HG03571 (cell line): ENCODE data around the gene STOX2.

ENCODE experiments used
- ATAC-seq: cut with Tn5 transposase; IDR thresholded peaks from one replicate; pipeline ENCODE4 v1.9.1; 2021; ENCODE audit not compliant: unreplicated experiment

STOX2 gene

DNA sequence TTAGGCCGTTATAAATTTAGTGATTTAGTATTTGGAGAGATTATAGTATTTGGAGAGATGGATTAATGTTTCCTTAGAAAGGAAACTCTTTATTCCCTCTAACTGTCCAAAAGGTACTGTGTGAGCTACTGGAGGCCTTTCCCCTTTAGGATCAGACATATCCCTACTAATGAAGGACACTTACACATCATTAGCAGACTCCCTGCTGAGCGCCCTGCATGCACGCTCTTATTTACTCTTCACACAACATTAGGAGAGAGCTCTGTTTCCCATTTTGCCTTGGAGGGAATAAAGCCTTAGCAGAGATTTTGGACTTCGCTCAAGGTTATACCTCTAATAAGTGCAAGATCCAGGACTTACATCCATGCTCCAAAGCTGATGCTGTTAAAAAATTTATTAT is 17.8 kb upstream of the STOX2 start:
- ATAC-seq, result no peak

GRCh38 chr4:183888564-183888963 is 16.5 kb upstream of the STOX2 start:
- no peak for ATAC-seq

DNA sequence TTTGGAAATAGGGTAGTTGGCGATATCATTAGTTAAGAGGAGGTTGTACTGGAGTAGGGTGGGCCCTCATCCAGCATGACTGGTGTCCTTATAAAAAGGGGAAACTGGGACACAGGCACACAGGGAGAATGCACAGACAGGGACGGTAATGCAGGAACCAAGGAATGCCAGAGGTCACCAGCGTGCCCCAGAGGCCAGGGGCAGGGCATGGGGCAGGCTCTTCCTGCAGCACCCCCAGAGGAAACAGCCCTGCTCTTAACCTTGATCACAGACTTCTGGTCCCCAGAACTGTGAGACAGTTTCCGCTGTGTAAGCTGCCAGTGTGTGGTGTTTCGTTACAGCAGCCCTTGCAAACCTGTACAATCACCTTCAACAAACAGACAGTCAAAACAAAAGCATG is 15.9 kb upstream of the STOX2 start:
- ATAC-seq, result no peak

DNA sequence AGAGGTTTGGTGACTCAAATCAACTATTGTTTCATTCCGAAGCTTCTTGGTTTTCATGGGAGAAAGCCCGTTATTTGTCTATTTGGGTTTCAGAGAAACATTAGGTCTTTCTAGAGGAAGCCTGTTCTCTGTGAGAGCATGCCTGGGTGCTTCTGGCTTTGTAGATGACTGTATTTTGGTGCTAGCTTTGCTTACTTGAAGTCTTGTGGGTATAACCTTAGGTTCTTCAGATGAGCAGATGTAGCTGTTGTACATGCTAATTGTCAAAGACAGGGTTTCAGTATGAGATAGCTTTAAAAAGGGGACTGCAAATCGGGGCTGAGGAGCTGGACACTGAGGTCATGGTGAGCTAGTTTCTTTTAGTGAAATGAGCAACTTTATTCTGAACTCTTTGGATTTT is 7.9 kb upstream of the STOX2 start:
- ATAC-seq, result no peak

DNA sequence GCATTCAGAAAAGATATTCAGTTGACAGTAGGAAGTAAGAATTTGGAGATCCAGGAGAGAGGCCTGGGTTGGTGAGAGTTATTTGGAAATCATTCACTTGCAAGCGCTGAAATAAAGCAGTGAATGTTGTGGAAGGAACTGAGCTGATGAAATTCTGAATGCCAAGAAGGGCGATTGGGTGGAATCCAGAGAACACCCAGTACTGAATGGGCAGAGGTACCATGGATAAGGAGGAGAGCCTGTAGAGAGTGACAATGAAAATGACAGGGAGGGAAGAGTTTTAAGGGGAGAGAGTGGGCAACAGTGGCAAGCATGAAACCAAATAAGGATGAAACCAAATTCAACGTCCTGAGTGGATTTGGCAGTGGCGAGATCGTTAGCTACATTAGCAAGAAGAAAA is 6.7 kb upstream of the STOX2 start:
- ATAC-seq, result no peak

GRCh38 chr4:183903021-183903760 is 1.9 kb upstream of the STOX2 start:
- no peak for ATAC-seq

DNA sequence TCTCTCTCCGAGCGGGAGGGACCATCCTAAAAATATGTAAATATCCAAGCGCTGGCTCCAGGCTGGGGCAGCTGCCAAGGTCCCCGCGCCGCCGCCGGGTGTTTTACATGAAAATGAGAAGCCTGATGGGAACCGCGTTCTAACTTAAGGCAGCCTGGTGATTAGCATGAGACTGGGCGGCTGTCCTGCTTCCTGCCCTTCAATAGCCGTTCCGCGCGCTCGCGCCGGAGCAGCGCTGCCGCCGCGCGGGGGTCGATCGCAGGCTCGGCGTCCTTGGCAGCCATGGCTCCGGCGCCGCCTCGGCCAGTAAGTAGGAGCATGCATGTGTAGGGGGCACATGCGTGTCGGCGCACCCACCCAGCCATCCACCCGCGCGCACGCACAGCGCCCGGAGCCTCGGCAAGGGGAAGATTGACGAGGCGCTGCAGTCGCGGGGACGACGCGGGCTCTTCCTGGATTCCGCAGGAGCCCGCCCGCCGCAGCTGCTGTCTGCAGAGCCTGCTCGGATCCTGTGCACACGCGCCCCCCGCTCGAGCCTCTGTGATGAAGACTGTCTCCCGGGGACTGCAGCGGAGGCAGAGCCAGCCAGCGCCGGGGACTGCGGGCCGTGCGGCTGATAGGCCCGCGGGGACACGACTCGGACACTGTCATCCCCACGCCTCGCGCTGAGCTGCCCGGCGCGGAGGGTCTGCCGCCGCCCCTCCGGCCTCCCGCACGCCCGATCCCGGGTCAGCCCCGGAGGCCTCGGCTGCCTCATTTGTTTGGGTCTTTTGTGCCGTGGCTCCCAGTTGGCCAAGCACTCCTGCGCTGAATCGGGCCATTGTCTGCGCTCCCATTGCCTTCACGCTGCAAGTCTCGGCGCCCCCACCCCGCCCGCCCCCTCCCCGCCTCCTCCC is 734 bp downstream of the STOX2 start:
- ATAC-seq, result no peak

- no peak for ATAC-seq
Observed at GRCh38 chr4:183906489-183906738, 1.3 kb downstream of the STOX2 start.

GRCh38 chr4:183906739-183907651 is 1.9 kb downstream of the STOX2 start:
- no peak for ATAC-seq

DNA sequence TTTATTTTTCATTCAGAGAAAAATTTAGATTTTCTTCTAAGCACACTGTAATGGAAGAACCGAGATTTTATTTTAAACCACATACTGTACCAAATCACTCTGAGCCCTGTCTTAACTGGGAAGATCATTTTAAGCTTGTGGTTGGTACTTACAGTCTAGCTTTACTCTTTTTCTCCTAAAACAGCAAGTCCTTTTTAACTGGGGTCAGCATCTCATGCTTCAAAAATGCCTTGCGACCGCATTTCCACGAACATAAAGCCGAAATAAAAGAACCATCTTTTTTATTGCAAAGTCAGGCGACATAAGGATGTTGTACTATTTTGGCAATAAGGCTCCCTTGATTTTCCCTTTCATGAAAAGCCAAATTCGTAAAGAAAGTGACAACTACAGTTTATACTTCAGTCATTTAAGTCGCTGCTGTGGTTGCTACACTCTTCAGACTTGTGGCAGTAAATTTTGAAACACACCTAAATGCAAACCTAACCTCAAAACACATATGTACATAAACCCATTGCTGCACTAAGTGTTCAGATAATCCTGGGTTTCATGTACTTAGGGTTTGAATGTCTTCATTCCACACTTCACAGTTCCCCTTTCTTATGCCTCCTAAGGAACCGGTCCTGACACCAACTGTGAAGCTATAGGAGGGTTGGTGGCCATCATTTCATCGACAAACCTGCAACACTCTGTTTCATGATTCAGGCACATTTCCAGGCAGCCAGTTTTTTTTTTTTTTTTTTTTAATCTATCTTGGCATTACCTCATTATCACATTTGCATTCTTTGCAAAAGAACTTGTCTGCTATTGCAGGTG is 3.0 kb downstream of the STOX2 start:
- no peak for ATAC-seq

- no peak for ATAC-seq
Observed at GRCh38 chr4:183909187-183909586, 4.1 kb downstream of the STOX2 start.

DNA sequence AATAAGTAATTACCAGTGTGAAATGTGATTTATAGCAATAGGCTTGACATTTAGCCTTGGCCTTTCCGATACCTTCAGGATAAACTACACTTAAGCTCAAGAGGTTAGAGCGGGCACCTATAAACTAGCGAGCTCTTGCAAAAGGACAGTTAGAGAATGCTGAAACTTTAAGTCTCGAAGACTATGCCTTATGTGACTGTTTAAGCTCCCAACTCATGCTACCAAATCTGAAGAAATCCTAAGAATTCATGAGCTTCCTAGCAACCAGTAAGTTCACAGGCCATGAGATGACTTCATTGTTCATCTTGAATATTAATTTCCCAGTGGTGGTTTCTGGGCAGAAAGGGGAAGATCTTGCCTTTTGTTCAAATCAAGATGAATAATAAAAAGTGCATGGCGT is 4.7 kb downstream of the STOX2 start:
- ATAC-seq, result no peak

- ATAC-seq, result no peak
Observed at GRCh38 chr4:183912585-183912984, 7.5 kb downstream of the STOX2 start.

- ATAC-seq, result no peak
Observed at GRCh38 chr4:183915976-183916375, 10.9 kb downstream of the STOX2 start.

DNA sequence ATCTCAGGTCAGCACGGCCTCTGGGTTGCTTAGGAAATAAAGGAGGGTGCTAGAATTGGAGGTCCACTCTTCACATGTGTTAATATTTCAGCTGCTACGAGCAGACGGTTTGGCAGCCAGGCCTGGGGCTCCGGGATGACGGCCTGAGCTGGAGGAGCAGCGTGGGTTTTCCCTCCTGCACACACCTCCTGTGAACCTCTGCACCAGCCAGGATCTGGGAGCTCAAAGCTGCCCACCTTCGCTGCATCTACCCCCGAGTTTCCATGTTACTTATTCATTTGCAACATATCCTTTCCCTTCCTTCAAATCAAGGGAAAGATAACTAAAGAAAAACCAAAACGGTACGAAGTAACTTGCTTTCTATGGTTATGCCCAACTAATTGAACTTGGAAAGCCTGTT is 13.6 kb downstream of the STOX2 start:
- ATAC-seq, result no peak

DNA sequence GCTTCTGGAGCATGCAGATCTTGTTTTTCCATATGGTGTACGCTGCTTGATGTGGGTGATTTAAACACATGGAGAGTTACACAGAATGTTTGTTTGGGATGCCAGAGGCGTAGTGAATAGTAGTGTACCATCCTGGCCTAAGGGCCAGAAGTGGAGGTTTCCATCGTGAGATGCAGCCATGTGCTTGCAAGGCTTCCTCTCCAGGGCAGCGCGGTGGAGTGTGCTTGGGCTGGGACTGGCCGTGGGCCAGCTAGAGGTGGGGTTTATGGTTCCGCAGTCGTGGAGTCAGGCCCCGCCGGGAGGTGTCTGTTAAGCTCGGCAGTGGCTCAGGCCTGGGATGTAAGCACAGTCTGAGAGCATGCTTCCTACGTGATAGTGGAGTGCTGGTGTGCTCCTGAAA is 14.0 kb downstream of the STOX2 start:
- no peak for ATAC-seq

DNA sequence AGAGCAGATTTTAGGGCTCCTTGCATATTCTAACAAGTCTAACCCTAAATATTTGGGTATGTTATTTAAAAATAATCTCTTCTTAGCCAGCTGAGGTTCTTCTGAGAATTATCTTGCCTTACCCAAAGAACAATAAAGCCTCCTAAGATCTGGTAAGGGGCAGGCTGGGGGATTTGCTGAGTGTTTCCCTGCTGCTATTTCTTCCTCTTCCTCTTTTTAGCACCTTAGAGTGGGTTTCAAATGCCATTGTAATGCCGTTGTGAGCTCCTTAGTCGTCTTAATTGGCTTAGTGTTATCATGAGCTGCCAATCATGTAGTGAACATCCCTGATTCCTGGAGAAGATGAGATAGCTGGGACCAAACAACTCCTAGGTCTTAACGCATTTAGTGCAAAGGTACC is 15.4 kb downstream of the STOX2 start:
- no peak for ATAC-seq

GRCh38 chr4:183921335-183921734 is 16.2 kb downstream of the STOX2 start:
- ATAC-seq, result no peak

- ATAC-seq, result no peak
Observed at GRCh38 chr4:183924362-183925044, 19.4 kb downstream of the STOX2 start.

DNA sequence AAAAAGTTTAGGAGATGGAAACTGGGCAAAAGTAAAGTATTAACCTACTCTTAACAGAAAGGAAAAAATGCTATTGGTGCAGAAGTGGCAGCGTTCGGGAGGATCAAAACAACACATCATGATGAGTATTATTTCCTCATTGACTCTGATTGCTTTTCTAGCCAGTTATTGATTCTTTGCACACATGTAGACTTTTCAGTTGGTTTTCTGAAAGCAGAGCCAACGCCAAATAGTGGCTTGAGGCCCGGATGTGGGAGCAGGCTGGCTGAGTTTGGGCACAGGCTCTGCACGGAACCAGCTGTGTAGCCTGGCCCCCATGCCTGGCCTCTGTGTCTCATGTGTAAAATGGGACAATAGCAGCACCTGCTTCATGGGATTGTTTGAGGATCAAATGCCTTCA is 21.8 kb downstream of the STOX2 start:
- ATAC-seq, result no peak
